ENCODE measurements around the gene TMEFF2. TPM values are rescaled to one million over a fixed set of nuclear protein-coding genes. Genes with fewer than 3 reads are reported as not detected.

TMEFF2 gene
- total and polyA plus RNA-seq, 2 experiments from 2014 or later = 1.7 to 2.2 TPM

GRCh38 chr2:192060161-192060560, 134.6 kb downstream of the TMEFF2 start:
- Histone ChIP-seq H3K36me3 (ENCODE audit: insufficient read depth) (no peaks in the 10 kb centered on the region), H3K27ac (ENCODE audit: low read depth) (no peak overlapping the region), H2AFZ (no peak overlapping the region), H3K9me2 (ENCODE audit: insufficient read depth) (no peaks in the 10 kb centered on the region), H3K4me2 (no peak overlapping the region), H3F3A (replicated peaks; ENCODE audit: low read depth) (no peaks in the 10 kb centered on the region), H3K79me2 (replicated peaks; ENCODE audit: insufficient read depth) (no peaks in the 10 kb centered on the region), H4K20me1 (replicated peaks; ENCODE audit: insufficient read depth) (no peaks in the 10 kb centered on the region), H3K27me3 (ENCODE audit: insufficient read depth) (no peaks in the 10 kb centered on the region), H3K4me1 (ENCODE audit: insufficient read depth) (peaks cover 5% of the 10 kb centered on the region; the same call in 1 of the 2 replicates), H3K4me3 (no peak overlapping the region)
- no peak for DNase-seq (ENCODE audit: low spot score)
- Mint-ChIP-seq H3K27me3 (ENCODE audit: insufficient read depth, low read depth, poor library complexity) (no peaks in the 10 kb centered on the region), H3K36me3 (ENCODE audit: low read depth) (no peaks in the 10 kb centered on the region), H3K4me1 (peaks cover 10% of the 10 kb centered on the region; the same call in 2 of the 3 replicates), H3K4me3 (no peak overlapping the region), H3K27ac (no peak overlapping the region), H3K9me3 (no peaks in the 10 kb centered on the region)
- TF ChIP-seq REST (IDR thresholded peaks at IDR 0.05; ENCODE audit: unreplicated experiment) = no peak
- TF ChIP-seq STAT1 (IDR thresholded peaks at IDR 0.05; ENCODE audit: unreplicated experiment) = no peak
- no peak for TF ChIP-seq ZNF331 (CRISPR knock-in tag; IDR thresholded peaks at IDR 0.05; ENCODE audit: low read depth)
- TF ChIP-seq EZH2 (IDR thresholded peaks at IDR 0.05; ENCODE audit: low read depth, unreplicated experiment) = no peak
- no peak for TF ChIP-seq JUNB (IDR thresholded peaks at IDR 0.05; ENCODE audit: unreplicated experiment)
- TF ChIP-seq CREB1 (CRISPR knock-in tag; IDR thresholded peaks at IDR 0.05; ENCODE audit: low read depth) = no peak
- TF ChIP-seq ZNF114 (CRISPR knock-in tag; IDR thresholded peaks at IDR 0.05) = no peak
- TF ChIP-seq NANOG (IDR thresholded peaks at IDR 0.05; ENCODE audit: borderline replicate concordance) = no peak
- no peak for TF ChIP-seq ZNF462 (CRISPR knock-in tag; IDR thresholded peaks at IDR 0.05)
- no peak for TF ChIP-seq CTCF (conservative IDR thresholded peaks at IDR 0.05; ENCODE audit: low read depth in 2 of 2)
- TF ChIP-seq, protein P1, sequence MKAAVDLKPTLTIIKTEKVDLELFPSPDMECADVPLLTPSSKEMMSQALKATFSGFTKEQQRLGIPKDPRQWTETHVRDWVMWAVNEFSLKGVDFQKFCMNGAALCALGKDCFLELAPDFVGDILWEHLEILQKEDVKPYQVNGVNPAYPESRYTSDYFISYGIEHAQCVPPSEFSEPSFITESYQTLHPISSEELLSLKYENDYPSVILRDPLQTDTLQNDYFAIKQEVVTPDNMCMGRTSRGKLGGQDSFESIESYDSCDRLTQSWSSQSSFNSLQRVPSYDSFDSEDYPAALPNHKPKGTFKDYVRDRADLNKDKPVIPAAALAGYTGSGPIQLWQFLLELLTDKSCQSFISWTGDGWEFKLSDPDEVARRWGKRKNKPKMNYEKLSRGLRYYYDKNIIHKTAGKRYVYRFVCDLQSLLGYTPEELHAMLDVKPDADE (IDR thresholded peaks at IDR 0.05) = no peak
- TF ChIP-seq EZH2phosphoT487 (IDR thresholded peaks at IDR 0.05; ENCODE audit: unreplicated experiment) = no peak
- TF ChIP-seq POLR2AphosphoS5 (IDR thresholded peaks at IDR 0.05; ENCODE audit: low read depth) = no peak
- ATAC-seq = no peak
